Trophoblast cell (in vitro differentiated cells and primary cell): ENCODE measurements around the gene MAPK7.
A peak's percentile ranks its signal among the peaks of the same experiment; 100 is the strongest.

Experiments used
- DNase-seq, 2 donors: peaks; one replicate each; pipeline ENCODE4 v3.0.0-alpha.2; 2016
- H2AFZ ChIP-seq: 2 replicates; pipeline ENCODE4 v1.6.1; 2013; ENCODE audit warnings: low read length, moderate library complexity, mild to moderate bottlenecking; ENCODE audit not compliant: insufficient read depth, poor library complexity
- H2AK5ac ChIP-seq: 2 replicates; pipeline ENCODE4 v1.6.1; 2013; ENCODE audit warnings: mild to moderate bottlenecking, low read length
- H2BK120ac ChIP-seq: 2 replicates; pipeline ENCODE4 v1.6.1; 2013; ENCODE audit warnings: low read length, mild to moderate bottlenecking, moderate library complexity; ENCODE audit not compliant: insufficient read depth, poor library complexity
- H2BK12ac ChIP-seq: 2 replicates; pipeline ENCODE4 v1.6.1; 2013; ENCODE audit warnings: mild to moderate bottlenecking, low read length, moderate library complexity
- H2BK5ac ChIP-seq: 2 replicates; pipeline ENCODE4 v1.6.1; 2013; ENCODE audit warnings: low read length, low read depth, moderate library complexity, mild to moderate bottlenecking; ENCODE audit not compliant: poor library complexity
- H3K14ac ChIP-seq: 2 replicates; pipeline ENCODE4 v1.6.1; 2013; ENCODE audit warnings: mild to moderate bottlenecking, low read length
- H3K18ac ChIP-seq: 2 replicates; pipeline ENCODE4 v1.6.1; 2013; ENCODE audit warnings: mild to moderate bottlenecking, low read length
- H3K23ac ChIP-seq: 2 replicates; pipeline ENCODE4 v1.6.1; 2013; ENCODE audit warnings: low read length
- H3K27ac ChIP-seq: 2 replicates; pipeline ENCODE4 v1.5.1; 2013; ENCODE audit warnings: low read depth, mild to moderate bottlenecking, inconsistent platforms, low read length, moderate library complexity
- H3K27me3 ChIP-seq: 2 replicates; pipeline ENCODE4 v1.6.1; 2013; ENCODE audit warnings: inconsistent platforms, mild to moderate bottlenecking, low read length, moderate library complexity; ENCODE audit not compliant: insufficient read depth
- H3K36me3 ChIP-seq, 2 experiments: 1 replicate in 1 of 2; 2 replicates in 1 of 2; pipeline ENCODE4 v1.6.1; 2013; ENCODE audit warnings: low read length in 2 of 2, mild to moderate bottlenecking in 2 of 2, moderate library complexity in 1 of 2; ENCODE audit not compliant: insufficient read depth in 2 of 2, control insufficient read depth in 1 of 2
- H3K4ac ChIP-seq: 2 replicates; pipeline ENCODE4 v1.6.1; 2013; ENCODE audit warnings: low read depth, mild to moderate bottlenecking, low read length, moderate library complexity
- H3K4me1 ChIP-seq, 2 experiments: 1 replicate in 1 of 2; 2 replicates in 1 of 2; pipeline ENCODE4 v1.6.1; 2013; ENCODE audit warnings: low read length in 2 of 2, mild to moderate bottlenecking in 2 of 2, moderate library complexity in 1 of 2; ENCODE audit not compliant: insufficient read depth in 2 of 2, control insufficient read depth in 1 of 2
- H3K4me2 ChIP-seq: 2 replicates; pipeline ENCODE4 v1.6.1; 2013; ENCODE audit warnings: inconsistent platforms, mild to moderate bottlenecking, low read length, moderate library complexity
- H3K4me3 ChIP-seq: 2 replicates; pipeline ENCODE4 v1.5.1; 2013; ENCODE audit warnings: mild to moderate bottlenecking, low read depth, low read length, inconsistent platforms
- H3K79me1 ChIP-seq: one replicate; pipeline ENCODE4 v1.6.1; 2013; ENCODE audit warnings: low read length
- H3K79me2 ChIP-seq: 2 replicates; pipeline ENCODE4 v1.6.1; 2013; ENCODE audit warnings: low read length, mild to moderate bottlenecking; ENCODE audit not compliant: control insufficient read depth, insufficient read depth, poor library complexity
- H3K9ac ChIP-seq: 2 replicates; pipeline ENCODE4 v1.6.1; 2013; ENCODE audit warnings: mild to moderate bottlenecking, low read length
- H3K9me3 ChIP-seq: 2 replicates; pipeline ENCODE4 v1.6.1; 2013; ENCODE audit warnings: low read depth, mild to moderate bottlenecking, control low read depth, inconsistent platforms, low read length; ENCODE audit not compliant: insufficient read depth
- H4K12ac ChIP-seq: 2 replicates; pipeline ENCODE4 v1.6.1; 2013; ENCODE audit warnings: low read depth, mild to moderate bottlenecking, low read length, moderate library complexity
- H4K8ac ChIP-seq: 2 replicates; pipeline ENCODE4 v1.6.1; 2013; ENCODE audit warnings: low read depth, mild to moderate bottlenecking, low read length, moderate library complexity
- H4K91ac ChIP-seq: one replicate; pipeline ENCODE4 v1.6.1; 2013; ENCODE audit warnings: low read depth, mild to moderate bottlenecking, low read length, moderate library complexity
- WGBS: extraction: QIAGEN DNeasy Blood & Tissue Kit; methylation state at CpG from one replicate; pipeline ENCODE4 v1.1.7; 2013; ENCODE audit warnings: missing lambda C conversion rate; ENCODE audit not compliant: insufficient read length, insufficient coverage; ENCODE audit errors: extremely low coverage; 5-methylcytosine and 5-hydroxymethylcytosine counted together

Gene MAPK7

GRCh38 chr17:19333736-19334290 is 44.5 kb upstream of the MAPK7 start:
- Histone ChIP-seq H3K9ac (no peak overlapping the region), H3K27ac (no peak overlapping the region), H4K8ac (no peak overlapping the region), H3K23ac (no peak overlapping the region), H3K9me3 (no peaks in the 10 kb centered on the region), H3K36me3 (peaks cover 35 to 45% of the 10 kb centered on the region in 2 experiments), H3K4me1 (peaks cover 6 to 10% of the 10 kb centered on the region in 2 experiments), H2BK12ac (no peak overlapping the region), H4K12ac (no peak overlapping the region), H3K79me1 (peaks cover 2% of the 10 kb centered on the region), H3K27me3 (no peaks in the 10 kb centered on the region), H3K4me3 (no peak overlapping the region), H3K4ac (no peak overlapping the region), H4K91ac (no peak overlapping the region), H2BK120ac (no peak overlapping the region), H3K14ac (no peak overlapping the region), H3K4me2 (no peak overlapping the region), H3K79me2 (no peaks in the 10 kb centered on the region), H2AK5ac (no peak overlapping the region), H2BK5ac (no peak overlapping the region), H2AFZ (no peak overlapping the region), H3K18ac (no peak overlapping the region)
- no peak for DNase-seq
- no CpG with 5 or more reads among the region's 12 CpGs for WGBS

- Histone ChIP-seq H2BK5ac (no peak overlapping the region), H3K9ac (no peak overlapping the region), H3K4ac (no peak overlapping the region), H2AK5ac (no peak overlapping the region), H3K4me1 (peaks cover 6 to 10% of the 10 kb centered on the region in 2 experiments), H3K9me3 (no peaks in the 10 kb centered on the region), H2AFZ (no peak overlapping the region), H3K18ac (no peak overlapping the region), H4K91ac (no peak overlapping the region), H3K4me2 (no peak overlapping the region), H2BK120ac (no peak overlapping the region), H3K4me3 (no peak overlapping the region), H3K79me1 (peaks cover 2% of the 10 kb centered on the region), H3K14ac (no peak overlapping the region), H3K36me3 (peaks cover 30 to 40% of the 10 kb centered on the region in 2 experiments), H4K8ac (no peak overlapping the region), H4K12ac (no peak overlapping the region), H3K79me2 (no peaks in the 10 kb centered on the region), H2BK12ac (no peak overlapping the region), H3K27me3 (no peaks in the 10 kb centered on the region), H3K23ac (no peak overlapping the region), H3K27ac (no peak overlapping the region)
- no peak for DNase-seq
- WGBS = no CpG with 5 or more reads among the region's 6 CpGs
These were observed 44.0 kb upstream of the MAPK7 start for GRCh38 chr17:19334331-19334730.

GRCh38 chr17:19335951-19336631 is 42.2 kb upstream of the MAPK7 start:
- Histone ChIP-seq H3K79me2 (no peaks in the 10 kb centered on the region), H2BK5ac (no peak overlapping the region), H4K8ac (no peak overlapping the region), H4K12ac (no peak overlapping the region), H3K4ac (no peak overlapping the region), H3K36me3 (peaks cover 26 to 33% of the 10 kb centered on the region in 2 experiments), H2AK5ac (no peak overlapping the region), H3K23ac (no peak overlapping the region), H4K91ac (no peak overlapping the region), H2AFZ (no peak overlapping the region), H3K4me1 (peaks cover 6 to 10% of the 10 kb centered on the region in 2 experiments), H3K4me2 (no peak overlapping the region), H3K27me3 (no peaks in the 10 kb centered on the region), H2BK120ac (no peak overlapping the region), H3K27ac (no peak overlapping the region), H3K9ac (no peak overlapping the region), H3K14ac (no peak overlapping the region), H3K79me1 (peaks cover 2% of the 10 kb centered on the region), H3K18ac (no peak overlapping the region), H3K9me3 (no peaks in the 10 kb centered on the region), H2BK12ac (no peak overlapping the region), H3K4me3 (no peak overlapping the region)
- no CpG with 5 or more reads among the region's 18 CpGs for WGBS
- DNase-seq = no peak

- Histone ChIP-seq H3K79me2 (no peaks in the 10 kb centered on the region), H2BK120ac (no peak overlapping the region), H3K4me1 (peaks cover 11 to 13% of the 10 kb centered on the region in 2 experiments), H2AK5ac (no peak overlapping the region), H3K27ac (no peak overlapping the region), H3K14ac (no peak overlapping the region), H4K12ac (no peak overlapping the region), H3K27me3 (no peaks in the 10 kb centered on the region), H3K9ac (no peak overlapping the region), H2AFZ (no peak overlapping the region), H4K8ac (no peak overlapping the region), H3K23ac (no peak overlapping the region), H3K18ac (no peak overlapping the region), H3K9me3 (no peaks in the 10 kb centered on the region), H3K4me3 (no peak overlapping the region), H3K4me2 (no peak overlapping the region), H4K91ac (no peak overlapping the region), H2BK5ac (no peak overlapping the region), H2BK12ac (no peak overlapping the region), H3K79me1 (peaks cover 3% of the 10 kb centered on the region), H3K36me3 (peaks cover 20 to 27% of the 10 kb centered on the region in 2 experiments), H3K4ac (no peak overlapping the region)
- no CpG with 5 or more reads among the region's 21 CpGs for WGBS
- peak in 1 of 2 donors; percentile 67 for DNase-seq
These were observed 41.2 kb upstream of the MAPK7 start for GRCh38 chr17:19336938-19337711.
